Hematopoietic multipotent progenitor cell treated with erythropoietin and hydrocortisone succinate and interleukin-3 and kit ligand, for 6 days (in vitro differentiated cells): ENCODE results near the gene TNFSF11.

ENCODE experiments used
- DNase-seq: peaks from one replicate; pipeline ENCODE4 v3.0.0-alpha.2; 2015

TNFSF11 gene

GRCh38 chr13:42656161-42656560 lies 82.2 kb downstream of the TNFSF11 start:
- DNase-seq = no peak

GRCh38 chr13:42656958-42657357 lies 83.0 kb downstream of the TNFSF11 start:
- no peak for DNase-seq
